HG03432 (cell line): Measurements from ENCODE around the gene HMX1.

Source experiments
- ATAC-seq: cut with Tn5 transposase; IDR thresholded peaks from one replicate; pipeline ENCODE4 v1.9.1; 2021; ENCODE audit warnings: mild to moderate bottlenecking, moderate library complexity; ENCODE audit not compliant: unreplicated experiment

HMX1 gene

DNA sequence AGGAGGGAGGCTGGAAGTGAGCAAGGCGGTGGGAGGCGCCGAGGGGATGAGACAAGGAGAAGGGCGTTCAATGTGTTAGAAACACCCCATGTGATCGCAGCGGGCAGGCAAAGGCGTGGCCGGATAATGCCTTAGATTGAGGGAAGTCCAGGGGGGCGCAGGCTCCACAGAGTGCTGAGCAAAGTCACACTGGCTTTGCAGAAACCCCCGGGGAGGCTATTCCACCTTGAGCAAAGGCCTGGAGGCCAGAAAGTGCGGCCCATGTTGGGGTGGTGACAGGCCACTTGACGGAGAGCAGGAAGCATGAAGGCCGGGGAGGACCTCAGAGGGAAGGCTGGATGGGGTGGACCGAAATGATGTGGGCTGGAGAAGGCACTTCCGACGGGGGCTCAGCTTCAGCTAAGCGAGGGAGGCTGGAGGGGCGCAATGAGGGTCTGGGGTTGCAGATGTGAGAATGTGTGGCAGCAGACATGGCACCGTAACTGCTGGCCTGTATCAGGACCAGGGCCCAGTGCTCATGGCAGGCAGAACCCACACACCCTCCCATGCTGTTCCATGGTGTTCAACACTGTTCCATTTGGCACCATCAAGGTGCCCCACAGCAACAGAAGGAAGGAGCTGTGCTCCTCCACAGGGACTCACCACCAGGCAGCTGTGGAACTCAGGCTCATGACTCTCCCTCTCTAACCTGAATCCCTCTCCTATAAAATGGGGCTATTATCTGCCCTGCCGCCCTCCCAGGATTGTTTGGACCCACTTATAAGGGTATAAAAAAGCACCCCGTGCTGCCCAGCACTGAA, 50.3 kb downstream of the HMX1 start:
- ATAC-seq: no peak

- ATAC-seq: no peak
Observed at GRCh38 chr4:8820178-8821102, 51.2 kb downstream of the HMX1 start.

- no peak for ATAC-seq
Observed at GRCh38 chr4:8819473-8820177, 52.0 kb downstream of the HMX1 start.

- no peak for ATAC-seq
Observed at GRCh38 chr4:8819019-8819418, 52.6 kb downstream of the HMX1 start.

DNA sequence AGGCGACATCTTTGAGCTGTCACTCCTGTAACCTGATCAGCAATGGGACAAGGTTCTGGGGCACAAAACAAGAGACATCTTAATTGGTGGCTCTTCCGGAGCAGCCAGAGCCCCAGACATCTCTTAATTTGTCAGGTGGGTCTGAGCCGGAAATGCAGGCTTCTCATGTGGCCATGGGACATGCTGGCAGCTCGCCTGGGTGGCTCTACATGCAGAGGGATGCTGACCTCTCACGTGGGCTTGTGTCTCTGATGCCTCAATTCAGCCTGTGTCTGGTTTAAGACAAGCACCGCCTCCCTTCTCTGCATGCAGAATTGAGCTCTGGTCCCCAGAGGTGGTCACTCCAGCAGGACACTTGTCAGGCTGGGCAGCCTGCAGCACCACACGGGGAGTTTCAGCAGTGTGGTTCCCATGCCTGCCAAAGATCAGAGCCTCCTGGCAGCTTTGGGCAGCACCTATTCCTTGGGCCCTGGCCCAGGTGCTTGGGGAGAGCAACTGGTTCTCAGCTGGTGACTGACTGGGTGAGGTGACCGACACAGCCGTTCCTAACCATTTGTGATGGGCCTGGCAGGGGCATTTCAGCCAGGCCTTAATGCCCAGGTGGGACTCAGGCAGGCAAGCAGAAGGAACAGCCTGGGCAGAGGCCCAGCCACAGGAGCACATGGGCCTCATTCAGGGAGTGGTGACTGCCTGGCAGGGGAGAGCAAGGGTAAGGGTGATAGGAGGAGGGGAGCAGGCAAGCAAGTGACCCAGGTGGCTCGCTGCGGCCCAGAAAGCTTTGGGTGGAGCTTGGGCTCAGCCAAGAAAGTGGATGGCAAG, 53.4 kb downstream of the HMX1 start:
- ATAC-seq: no peak

GRCh38 chr4:8817813-8818062, 53.9 kb downstream of the HMX1 start:
- ATAC-seq: no peak

DNA sequence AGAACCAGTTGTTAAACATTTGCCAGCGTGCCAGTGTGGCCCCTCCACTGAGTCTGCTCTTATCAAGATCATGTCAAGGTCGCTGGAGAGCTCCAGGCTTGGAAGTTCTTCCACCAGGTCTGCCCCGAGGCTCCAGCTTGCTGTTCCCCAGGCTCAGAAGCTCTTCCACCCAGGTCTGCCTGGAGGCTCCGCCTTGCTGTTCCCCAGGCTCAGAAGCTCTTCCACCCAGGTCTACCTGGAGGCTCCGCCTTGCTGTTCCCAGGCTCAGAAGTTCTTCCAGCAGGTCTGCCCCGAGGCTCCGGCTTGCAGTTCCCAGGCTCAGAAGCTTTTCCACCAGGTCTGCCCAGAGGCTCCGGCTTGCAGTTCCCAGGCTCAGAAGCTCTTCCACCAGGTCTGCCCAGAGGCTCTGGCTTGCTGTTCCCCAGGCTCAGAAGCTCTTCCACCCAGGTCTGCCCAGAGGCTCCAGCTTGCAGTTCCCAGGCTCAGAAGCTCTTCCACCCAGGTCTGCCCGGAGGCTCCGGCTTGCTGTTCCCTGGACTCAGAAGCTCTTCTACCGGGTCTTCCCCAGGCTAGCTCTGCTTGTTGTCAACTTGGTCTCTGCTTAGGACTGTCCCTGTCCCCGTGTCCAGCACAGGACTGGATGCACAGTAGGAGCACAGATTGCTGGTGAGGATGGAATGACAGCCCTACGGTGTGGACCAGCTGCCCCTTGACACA, 54.4 kb downstream of the HMX1 start:
- no peak for ATAC-seq
